Measurements from ENCODE around the gene GMDS. TPM values are rescaled to one million over a fixed set of nuclear protein-coding genes. Genes with fewer than 3 reads are reported as not detected.

Gene GMDS
- polyA plus RNA-seq, 1 of the 3 experiments (the other 2 are of a cell fraction) = 12.3 TPM

- CTCF ChIA-PET = interaction anchor here (0.5 to 2.9 kb wide), 72 partner anchors 8 to 647 kb away, joined by 3 to 60 read pairs (median 4); partner anchors contain the start of gene FOXC1
These were observed 140.9 kb downstream of the GMDS start for GRCh38 chr6:2104524-2104880.

More at GRCh38 chr6:2104524-2104880, 140.9 kb downstream of the GMDS start:
- Histone ChIP-seq H3K36me3 (replicated peaks in 1 of 2; ENCODE audit: control insufficient read depth in 1 of 2, insufficient read depth in 2 of 2, low read length in 1 of 2) (no peaks in the 10 kb centered on the region), H3K4me2 (no peak overlapping the region), H2AFZ (ENCODE audit: low read depth) (no peak overlapping the region), H3K27me3 (ENCODE audit: insufficient read depth) (no peaks in the 10 kb centered on the region), H3K9me3 (no peaks in the 10 kb centered on the region), H3K4me3 (ENCODE audit: low read depth in 2 of 2, low read length in 1 of 2) (no peak overlapping the region; a peak in 1 of 4 replicates), H3K4me1 (ENCODE audit: control insufficient read depth in 1 of 2, insufficient read depth in 2 of 2, low read depth in 1 of 2, low read length in 1 of 2) (peaks cover 7 to 15% of the 10 kb centered on the region in 2 experiments; a peak in 2 of 4 replicates), H3K9me2 (no peaks in the 10 kb centered on the region), H4K20me1 (ENCODE audit: insufficient read depth) (no peaks in the 10 kb centered on the region), H3K27ac (ENCODE audit: low read depth in 2 of 2, low read length in 1 of 2) (no peak overlapping the region), H3K9ac (no peak overlapping the region), H3F3A (replicated peaks; ENCODE audit: insufficient read depth) (peaks cover 4% of the 10 kb centered on the region), H3K79me2 (ENCODE audit: insufficient read depth) (no peaks in the 10 kb centered on the region)
- TF ChIP-seq RFX5 (IDR thresholded peaks at IDR 0.05; ENCODE audit: low read length) (no peak), ZBTB33 (IDR thresholded peaks at IDR 0.05; ENCODE audit: borderline replicate concordance, low read depth) (no peak), FOXJ3 (CRISPR knock-in tag; IDR thresholded peaks at IDR 0.05) (no peak), MEF2A (IDR thresholded peaks at IDR 0.05; ENCODE audit: borderline replicate concordance, low read depth) (no peak), YY1 (IDR thresholded peaks at IDR 0.05; ENCODE audit: low read depth) (no peak), JUND (IDR thresholded peaks at IDR 0.05) (no peak), TAF1 (IDR thresholded peaks at IDR 0.05; ENCODE audit: borderline replicate concordance, low read depth, low read length) (no peak), FOXM1 (IDR thresholded peaks at IDR 0.05; ENCODE audit: low read depth) (no peak), RCOR1 (IDR thresholded peaks at IDR 0.05; ENCODE audit: low read length) (no peak), MAX (IDR thresholded peaks at IDR 0.05; ENCODE audit: low read depth) (no peak), NRF1 (IDR thresholded peaks at IDR 0.05; ENCODE audit: low read depth, low read length) (no peak), CTCF (IDR thresholded peaks at IDR 0.05) (no peak)
- WGBS (ENCODE audit: low lambda C conversion rate) = 6% methylated on average over 1 of the region's 1 CpG
- POLR2A ChIA-PET = no interaction called here
- DNase-seq = no peak

Measured in SK-N-SH (cell line).